HG03095 (cell line): ENCODE data around the gene RTN4.

Experiments used
- ATAC-seq: cut with Tn5 transposase; IDR thresholded peaks from one replicate; pipeline ENCODE4 v1.9.1; 2021; ENCODE audit warnings: moderate library complexity; ENCODE audit not compliant: unreplicated experiment

The RTN4 gene

DNA sequence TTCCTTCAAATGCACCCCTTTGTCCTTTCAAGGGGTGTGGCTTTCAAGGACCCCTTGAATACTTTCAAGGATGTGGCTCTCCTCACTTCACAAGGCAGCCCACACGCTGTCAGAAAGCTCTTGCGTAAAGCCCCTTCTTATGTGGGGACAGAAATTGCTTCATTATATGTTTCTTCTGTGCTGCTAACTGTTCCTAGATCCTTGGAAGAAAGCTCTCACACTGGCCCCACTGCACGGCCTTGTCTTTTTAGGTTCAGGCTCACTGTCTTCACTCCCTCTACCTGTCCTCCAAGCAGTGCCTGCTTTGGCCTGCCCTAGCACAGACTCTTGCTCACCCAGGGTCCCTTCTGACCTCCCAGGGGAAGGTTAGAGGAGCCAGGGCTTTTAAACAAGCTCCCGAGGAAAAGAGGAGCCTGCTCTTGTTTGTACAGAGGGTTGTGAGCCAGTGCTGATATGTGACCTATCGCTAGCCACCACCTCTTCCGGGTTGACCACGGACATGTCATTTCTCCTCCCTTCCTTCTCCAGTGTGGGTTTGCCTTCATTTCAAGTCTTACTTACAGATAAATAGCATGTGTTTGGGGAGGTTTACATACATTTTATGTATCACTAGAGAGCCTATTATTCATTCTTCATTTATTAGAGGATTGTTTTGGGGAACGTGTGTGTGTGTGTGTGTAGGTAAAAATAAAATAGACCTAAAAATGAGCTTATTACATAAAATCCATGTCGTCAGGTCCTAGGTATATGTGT, 94.7 kb downstream of the RTN4 start:
- ATAC-seq: no peak

GRCh38 chr2:54954705-54955357, 95.4 kb downstream of the RTN4 start:
- no peak for ATAC-seq

- no peak for ATAC-seq
These were observed 96.1 kb downstream of the RTN4 start for GRCh38 chr2:54954158-54954557.

DNA sequence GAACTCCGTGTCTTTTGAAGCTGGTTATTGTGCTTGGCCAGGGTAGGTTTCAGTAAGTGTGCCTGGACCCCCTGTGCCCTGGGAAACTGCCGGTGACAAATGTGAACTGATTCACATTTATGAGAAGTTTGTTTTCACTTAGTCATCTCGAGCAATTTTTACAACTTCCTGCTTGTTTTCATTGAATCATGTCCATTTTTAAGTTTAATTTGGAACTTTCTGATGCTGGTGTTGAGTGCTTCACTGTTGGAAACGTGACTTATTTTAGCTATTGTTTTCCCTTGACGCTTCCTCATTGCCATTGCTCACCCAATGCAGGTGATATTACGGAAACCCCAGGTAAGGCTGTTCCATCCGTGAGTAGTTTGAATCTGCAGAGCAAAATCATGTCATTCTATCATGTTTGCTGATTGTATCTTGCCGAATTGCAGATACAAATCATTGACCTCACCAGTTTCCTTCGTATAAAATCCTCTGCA, 97.2 kb downstream of the RTN4 start:
- no peak for ATAC-seq

DNA sequence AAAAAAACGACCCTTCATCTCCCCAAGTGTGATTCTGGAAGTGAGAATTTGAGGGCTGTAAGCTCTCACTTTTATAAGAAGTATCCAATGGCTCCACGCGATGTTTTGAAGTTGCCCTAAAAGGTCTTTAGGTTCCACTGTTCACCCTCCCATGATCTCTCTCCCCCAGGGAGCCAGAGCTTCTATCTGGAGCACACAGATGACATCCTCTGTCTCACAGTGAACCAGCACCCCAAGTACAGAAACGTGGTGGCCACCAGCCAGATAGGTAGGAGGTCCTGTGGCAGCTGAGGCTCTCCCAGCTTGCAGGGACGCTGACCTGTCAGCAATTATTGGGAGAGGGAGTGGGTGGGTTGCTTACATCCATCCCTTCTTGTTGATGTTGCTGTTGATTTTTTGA, 97.8 kb downstream of the RTN4 start:
- ATAC-seq: no peak

DNA sequence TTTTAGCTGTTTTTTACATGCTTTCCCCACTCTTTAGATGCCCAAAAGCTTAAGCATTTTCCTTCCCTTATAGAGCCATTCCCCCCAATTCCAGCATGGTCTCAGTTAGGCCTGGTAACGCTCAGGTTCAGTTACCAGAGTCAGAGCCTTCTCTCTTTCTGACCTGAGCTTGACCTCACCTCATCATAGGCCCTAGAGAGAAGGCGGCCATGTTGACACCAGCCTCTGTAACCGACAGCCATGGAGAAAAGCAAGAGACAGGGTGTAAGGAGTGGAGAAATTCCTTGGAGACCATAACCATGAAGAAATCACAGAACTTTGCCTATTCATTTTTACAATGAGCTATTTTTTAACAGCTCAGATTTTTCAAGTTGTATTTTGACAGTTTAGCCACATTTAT, 99.4 kb downstream of the RTN4 start:
- no peak for ATAC-seq

GRCh38 chr2:54949431-54949830, 100.8 kb downstream of the RTN4 start:
- no peak for ATAC-seq

GRCh38 chr2:54948120-54948519, 102.1 kb downstream of the RTN4 start:
- ATAC-seq: no peak

DNA sequence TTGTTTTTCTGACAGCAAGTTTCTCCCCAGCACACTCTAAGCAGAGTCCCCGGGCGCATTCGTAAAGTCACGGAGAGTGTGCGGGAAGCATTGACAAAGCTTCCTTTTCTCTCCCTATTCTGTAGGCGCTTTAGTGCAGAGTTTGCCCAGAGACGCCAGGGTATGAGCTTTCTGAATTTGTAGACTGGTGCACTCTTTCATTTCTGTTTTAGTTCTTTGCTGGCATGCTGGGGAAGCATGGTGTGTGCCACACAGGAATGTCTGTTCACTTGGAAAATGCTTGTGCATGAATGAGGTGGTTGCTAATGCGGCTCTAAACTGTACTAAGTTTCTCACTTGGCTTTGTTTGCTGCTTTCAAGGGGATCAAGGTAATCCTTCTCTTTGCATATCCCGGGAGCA, 102.6 kb downstream of the RTN4 start:
- ATAC-seq: no peak

DNA sequence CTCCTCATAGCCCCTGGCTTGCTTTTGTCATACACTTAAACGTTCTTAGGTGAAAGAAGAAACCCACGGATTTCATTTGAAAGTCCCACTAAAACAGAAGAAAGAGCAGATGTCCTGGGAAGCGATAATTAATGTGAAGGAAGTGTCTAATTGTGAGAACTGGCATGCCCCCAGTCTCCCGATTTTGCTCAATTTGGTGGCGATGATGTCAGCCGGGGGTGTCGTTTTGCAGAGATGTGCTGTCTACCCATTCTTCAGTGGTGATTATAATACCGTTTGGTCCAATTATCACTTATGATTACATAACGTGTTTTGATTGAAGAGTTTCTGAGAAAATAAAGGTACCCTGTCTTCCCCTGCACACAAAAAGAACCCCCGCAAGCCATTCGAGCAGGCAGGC, 103.1 kb downstream of the RTN4 start:
- ATAC-seq: no peak

DNA sequence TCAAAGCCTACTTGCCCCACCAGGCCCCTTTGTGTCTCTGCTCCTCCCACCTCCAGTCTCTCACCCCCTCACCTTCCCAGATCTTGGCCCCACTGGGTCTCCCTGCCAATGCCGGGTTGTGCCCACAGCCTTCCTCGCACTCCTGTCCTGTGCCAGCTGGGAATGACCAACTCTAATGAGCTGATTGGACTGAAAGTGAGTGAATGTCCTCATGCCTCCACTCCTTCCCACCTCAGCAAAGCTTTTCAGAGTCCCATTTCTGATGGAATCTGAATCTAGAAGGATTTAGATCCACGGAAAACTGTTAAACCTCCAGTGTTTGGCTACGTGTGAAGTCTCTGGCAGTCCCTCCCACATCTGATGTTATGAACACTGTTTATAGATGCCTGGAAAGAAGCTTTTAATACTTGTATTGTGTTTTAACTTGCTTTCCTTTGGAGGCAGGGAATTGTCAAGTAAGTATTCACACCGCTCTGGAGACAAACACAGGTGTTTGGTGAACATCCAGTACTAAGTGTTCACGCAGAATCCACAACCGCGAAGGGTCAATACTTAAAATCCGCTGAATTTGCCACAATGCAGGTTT, 103.9 kb downstream of the RTN4 start:
- no peak for ATAC-seq

DNA sequence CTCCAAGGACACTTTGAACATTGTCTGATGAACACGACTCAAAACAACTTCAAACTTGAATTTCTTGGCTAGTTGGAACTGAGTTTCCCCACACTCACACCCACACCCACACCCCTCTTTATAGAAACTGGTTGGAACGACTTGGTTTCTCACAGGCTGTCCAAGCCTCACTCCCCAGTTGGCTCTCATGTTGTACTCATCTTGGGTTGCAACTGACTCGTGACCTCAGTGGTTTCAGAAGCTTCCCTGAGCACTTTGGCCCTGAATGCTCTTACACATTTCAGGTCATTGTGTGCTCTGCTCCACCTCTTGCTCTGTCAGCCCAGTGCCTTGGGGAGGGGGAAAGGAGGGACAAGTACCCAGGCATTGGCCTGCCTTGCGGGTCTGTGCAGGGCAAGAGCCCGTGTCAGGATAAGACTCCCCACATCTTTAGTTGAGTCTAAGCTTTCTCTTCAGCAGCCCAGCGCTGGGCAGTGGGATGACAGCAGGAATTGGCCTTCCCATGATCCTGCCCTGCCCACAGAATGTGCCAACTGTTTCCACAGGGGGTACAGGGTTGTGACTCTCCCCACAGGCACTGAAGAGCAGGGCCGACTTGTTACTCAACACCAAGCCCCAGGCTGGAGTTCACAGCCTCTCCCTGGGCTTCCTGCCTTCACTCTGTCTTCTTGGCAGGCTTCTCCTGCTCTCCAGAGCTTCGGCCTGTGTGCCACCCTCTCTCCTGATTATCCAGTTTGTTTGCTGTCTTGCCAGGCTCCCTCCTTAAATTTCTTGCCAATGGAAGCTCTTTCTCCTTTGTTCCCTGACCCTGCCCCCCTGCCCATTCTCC, 104.6 kb downstream of the RTN4 start:
- ATAC-seq: no peak

- ATAC-seq: no peak
These were observed 105.4 kb downstream of the RTN4 start for GRCh38 chr2:54944724-54945326.

DNA sequence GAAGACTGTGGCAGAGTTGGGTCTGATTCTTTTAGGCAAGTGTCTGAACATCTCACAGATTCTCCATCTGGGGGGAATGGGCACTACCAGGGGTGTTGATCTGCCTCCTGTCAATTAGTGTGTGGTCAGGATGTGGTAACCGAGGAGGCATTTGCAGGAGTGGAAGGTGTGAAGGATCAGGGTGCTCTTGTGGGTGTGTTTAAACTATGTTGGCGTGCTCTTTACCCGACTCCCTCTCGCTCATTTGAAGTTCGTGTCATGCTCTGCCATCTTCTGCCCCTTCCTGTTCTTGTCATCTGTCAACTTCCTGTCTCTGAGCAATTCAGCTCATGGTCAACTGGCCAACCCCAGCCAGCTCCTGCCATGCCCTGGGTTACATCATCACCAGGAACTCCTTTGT, 107.9 kb downstream of the RTN4 start:
- no peak for ATAC-seq

DNA sequence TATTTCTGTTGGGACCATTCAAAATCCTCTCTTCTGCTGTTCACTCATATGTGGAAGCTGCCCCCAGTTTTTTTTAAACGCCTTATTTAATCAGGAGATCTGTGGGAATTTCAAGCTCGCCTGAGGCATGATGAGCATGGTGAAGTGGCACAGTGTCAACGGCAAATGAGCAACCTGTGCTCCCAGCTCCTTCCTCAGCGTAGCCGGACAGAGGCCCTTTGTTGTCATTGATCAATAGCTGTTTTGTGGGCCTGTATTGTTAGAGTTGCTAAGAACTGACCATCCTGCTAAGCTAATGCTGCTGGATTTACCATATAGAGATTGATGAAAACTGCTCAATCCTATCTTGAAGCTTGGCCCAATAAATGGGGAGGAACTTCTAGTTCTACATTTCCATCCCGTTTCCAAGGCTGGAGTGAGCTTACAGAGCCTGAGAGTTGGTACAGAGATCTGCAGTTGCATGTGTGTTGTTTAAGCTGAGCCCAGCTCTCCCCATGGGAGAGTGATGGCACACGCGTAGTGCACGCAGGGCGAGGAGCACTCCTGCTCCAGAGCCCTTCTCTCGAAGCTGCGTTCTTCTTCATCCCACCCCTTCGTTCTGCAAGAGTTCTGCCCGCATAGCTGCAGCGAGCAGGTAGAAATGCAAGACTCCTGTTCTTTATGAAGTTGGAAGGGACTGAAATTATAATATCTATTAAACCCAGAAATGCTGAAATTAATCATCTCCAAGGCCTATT, 108.8 kb downstream of the RTN4 start:
- no peak for ATAC-seq

DNA sequence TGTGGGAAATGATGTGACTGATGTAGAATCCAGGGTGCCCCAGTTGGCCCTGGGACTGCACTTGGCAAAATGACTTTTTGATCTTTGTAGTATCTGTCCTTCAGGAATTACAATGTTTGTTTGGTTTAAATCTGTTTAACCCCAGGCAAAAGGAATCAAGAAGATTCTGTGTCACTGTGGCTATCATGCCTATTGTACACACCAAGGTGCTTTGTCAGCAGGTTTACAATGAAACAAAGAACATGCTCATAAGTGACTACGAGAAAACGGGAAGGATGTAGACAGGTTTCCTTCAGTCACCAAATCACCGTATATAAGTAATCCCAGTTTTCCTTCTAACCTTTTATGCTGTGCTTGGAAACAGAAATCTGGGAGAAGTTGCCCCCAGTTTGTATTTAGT, 109.5 kb downstream of the RTN4 start:
- ATAC-seq: no peak

DNA sequence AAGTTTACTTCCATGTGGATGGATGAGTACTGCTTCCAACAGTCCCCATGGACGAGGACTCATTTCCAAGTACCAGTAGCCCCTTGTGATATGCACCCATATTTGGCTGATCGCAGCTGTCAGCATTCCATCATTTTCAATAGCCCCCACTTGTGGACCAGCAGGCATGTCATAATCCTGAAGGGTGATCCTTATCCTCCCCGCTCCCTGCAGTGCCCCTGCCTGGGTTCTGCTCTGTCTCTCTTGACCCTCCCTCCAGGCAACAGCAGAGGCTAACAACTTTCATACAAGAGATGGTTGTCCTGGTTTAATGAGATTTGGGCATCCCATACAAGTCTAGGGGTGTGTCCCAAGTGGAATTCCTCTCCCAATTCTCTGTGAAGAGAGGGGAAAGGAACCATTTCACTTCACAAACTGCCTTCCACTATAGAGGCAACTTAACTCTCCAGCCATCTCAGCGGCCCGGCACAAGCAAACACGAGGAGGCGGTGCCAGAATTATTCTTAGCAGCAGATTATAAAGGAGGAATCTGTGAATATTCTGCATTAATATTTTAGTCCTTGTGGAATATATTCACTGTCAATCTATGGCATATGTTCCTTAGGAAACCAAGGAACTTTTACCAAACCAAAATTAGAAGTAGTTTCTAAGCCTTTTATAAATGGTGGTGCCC, 110.7 kb downstream of the RTN4 start:
- ATAC-seq: no peak

GRCh38 chr2:54936766-54937165, 113.5 kb downstream of the RTN4 start:
- no peak for ATAC-seq

DNA sequence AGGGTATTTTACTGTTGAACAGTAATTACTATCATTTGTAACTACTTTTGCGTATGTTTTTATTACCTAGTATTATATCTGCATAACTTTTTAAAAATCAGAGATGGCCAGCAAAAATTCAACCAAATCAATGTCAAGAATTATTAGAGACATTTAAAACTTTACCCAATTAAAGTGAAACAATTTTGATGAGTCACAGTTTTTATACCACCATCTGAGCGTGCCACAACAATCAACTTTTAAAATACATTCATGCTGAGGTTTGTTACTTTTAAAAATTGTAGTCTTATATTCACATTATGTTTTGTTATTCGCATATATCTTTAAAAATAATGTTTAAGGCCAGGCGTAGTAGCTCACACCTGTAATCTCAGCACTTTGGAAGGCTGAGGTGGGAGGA, 114.9 kb downstream of the RTN4 start:
- no peak for ATAC-seq

GRCh38 chr2:54931473-54931872, 118.8 kb downstream of the RTN4 start:
- no peak for ATAC-seq
